Keratinocyte (primary cell): Measurements from ENCODE around the gene RCBTB2.

Experiments
- CTCF ChIP-seq, 3 experiments: IDR thresholded peaks in 1 of 3; conservative IDR thresholded peaks in 1 of 3; optimal IDR thresholded peaks in 1 of 3; 2 replicates in 2 of 3; 3 replicates in 1 of 3; pipeline versions ENCODE3 to v1.5.1; 2011; ENCODE audit warnings: low read length in 3 of 3, mild to moderate bottlenecking in 3 of 3, moderate library complexity in 2 of 3, control low read depth in 1 of 3, inconsistent platforms in 1 of 3; ENCODE audit not compliant: insufficient read depth in 2 of 3; ENCODE audit errors: extremely low read depth in 1 of 3
- EZH2 ChIP-seq: IDR thresholded peaks from one replicate; pipeline ENCODE4 v1.6.1; 2012; ENCODE audit warnings: inconsistent platforms, mild to moderate bottlenecking, low read length, moderate library complexity

- TF ChIP-seq CTCF (optimal IDR thresholded peaks at IDR 0.05 in 1 of 3, IDR thresholded peaks at IDR 0.05 in 1 of 3, conservative IDR thresholded peaks at IDR 0.05 in 1 of 3; ENCODE audit: extremely low read depth in 1 of 3, insufficient read depth in 2 of 3, low read length in 3 of 3) (no peak), EZH2 (no peak)
These were observed 35.7 kb upstream of the RCBTB2 start for GRCh38 chr13:48568370-48569103.
